Upper lobe of left lung (tissue), 6 donors: ENCODE measurements around the gene ART3. TPM values are rescaled to one million over a fixed set of nuclear protein-coding genes. Genes with fewer than 3 reads are reported as not detected.

Source experiments
- ATAC-seq, 2 donors: fragments of 200-7000 bp; cut with Tn5 transposase; one replicate each; pipeline ENCODE4 v1.9.1; 2022; ENCODE audit warnings: mild to moderate bottlenecking in 2 of 2, moderate library complexity in 2 of 2; ENCODE audit not compliant: low FRiP score in 2 of 2
- DNase-seq, 2 donors: peaks; one replicate each; pipeline ENCODE4 v3.0.0-alpha.2; 2019 to 2020
- H3K27ac ChIP-seq, 4 donors: fragments of 200-600 bp; sonication (generic); one replicate each; pipeline ENCODE4 v1.5.1; 2016 to 2019
- H3K27me3 ChIP-seq, 4 donors: fragments of 200-600 bp; sonication (generic); one replicate each; pipeline ENCODE4 v1.5.1; 2017 to 2019
- H3K36me3 ChIP-seq, 4 donors: fragments of 200-600 bp; sonication (generic); one replicate each; pipeline ENCODE4 v1.5.1; 2016 to 2019
- H3K4me1 ChIP-seq, 4 donors: fragments of 200-600 bp; sonication (generic); one replicate each; pipeline ENCODE4 v1.5.1; 2018 to 2019
- H3K4me3 ChIP-seq, 4 donors: fragments of 200-600 bp; sonication (generic); one replicate each; pipeline ENCODE4 v1.5.1; 2017 to 2019; ENCODE audit warnings: mild to moderate bottlenecking in 2 of 4, moderate library complexity in 1 of 4
- H3K9me3 ChIP-seq, 4 donors: fragments of 200-600 bp; sonication (generic); one replicate each; pipeline ENCODE4 v1.5.1; 2018 to 2019
- CTCF ChIP-seq, 6 experiments: fragments of 450-650 bp in 4 of 6; fragments of 200-600 bp in 2 of 6; sonication (generic) in 2 of 6; IDR thresholded peaks; one replicate each; pipeline ENCODE4 v1.5.1; 2016 to 2019; ENCODE audit warnings: antibody characterized with exemption in 6 of 6
- EP300 ChIP-seq, 4 donors: sonication (generic); formaldehyde crosslinking; IDR thresholded peaks; one replicate each; pipeline ENCODE4 v1.5.1; 2017; ENCODE audit warnings: antibody characterized with exemption in 4 of 4, control low read depth in 2 of 4
- POLR2A ChIP-seq, 4 donors: fragments of 450-650 bp; IDR thresholded peaks; one replicate each; pipeline ENCODE4 v1.5.1; 2016 to 2017; ENCODE audit warnings: antibody characterized with exemption in 4 of 4, mild to moderate bottlenecking in 2 of 4
- POLR2AphosphoS5 ChIP-seq, 2 donors: sonication (generic); formaldehyde crosslinking; IDR thresholded peaks; one replicate each; pipeline ENCODE4 v1.5.1; 2017; ENCODE audit warnings: antibody characterized with exemption in 2 of 2
- WGBS, 2 donors: methylation state at CpG; one replicate each; pipeline ENCODE4 v1.1.5; 2017 to 2018; 5-methylcytosine and 5-hydroxymethylcytosine counted together
- total RNA-seq, 6 donors: library from RNA; depleted of rRNA in 4 of 6; stranded (reverse); fragments of >200 nt in 4 of 6; gene quantifications; one replicate each; pipeline versions ENCODE4 v1.1.0 to v1.2.1, GENCODE V29; 2016 to 2021
- donor health status: DM: no; HTN: no; CAD: no; lungs with moderate emphysema.
- donor health status: DM: no; HTN: yes; CAD: no; lungs with severe emphysema.

The ART3 gene
- total RNA-seq, 6 donors from 2014 or later: 0.55 TPM; not detected in 5

DNA sequence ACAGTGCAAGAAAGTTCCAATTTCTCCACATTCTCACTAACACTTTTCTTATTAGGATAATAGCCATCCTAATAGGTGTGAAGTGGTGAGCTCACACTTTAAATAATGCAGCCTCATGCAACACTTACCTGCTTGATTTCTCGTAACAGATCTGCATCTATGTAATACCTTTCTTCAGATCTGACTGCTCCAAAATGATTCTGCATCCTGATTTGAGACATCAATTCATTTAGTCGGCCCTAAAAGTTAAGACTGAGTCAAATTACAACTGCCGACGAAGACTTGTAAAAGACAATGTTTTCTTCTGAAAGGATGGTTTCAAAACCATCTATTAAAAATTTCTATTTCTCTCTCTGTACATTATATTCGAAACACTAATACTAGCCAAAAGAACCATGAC, 43.0 kb downstream of the ART3 start:
- H3K4me1 ChIP-seq: no peaks in the 10 kb centered on the region
- WGBS, 2 donors: 97 to 98% methylated on average over 5 of the region's 5 CpGs
- H3K4me3 ChIP-seq: no peak overlapping the region
- no peaks in the 10 kb centered on the region for H3K9me3 ChIP-seq
- no peak for ATAC-seq
- H3K36me3 ChIP-seq: peaks cover 8 to 98% (median 31%) of the 10 kb centered on the region in 4 donors
- H3K27me3 ChIP-seq: no peaks in the 10 kb centered on the region
- no peak for TF ChIP-seq POLR2A (IDR thresholded peaks at IDR 0.05)
- TF ChIP-seq POLR2AphosphoS5 (IDR thresholded peaks at IDR 0.05): no peak
- no peak for TF ChIP-seq EP300 (IDR thresholded peaks at IDR 0.05)
- TF ChIP-seq CTCF (IDR thresholded peaks at IDR 0.05): no peak
- DNase-seq: no peak
- no peak overlapping the region for H3K27ac ChIP-seq

GRCh38 chr4:76120199-76120598, 45.7 kb downstream of the ART3 start:
- WGBS, 2 donors: 78% methylated on average over 4 of the region's 4 CpGs
- DNase-seq: no peak
- H3K36me3 ChIP-seq: peaks cover 8 to 92% (median 34%) of the 10 kb centered on the region in 4 donors
- no peak overlapping the region for H3K27ac ChIP-seq
- TF ChIP-seq CTCF (IDR thresholded peaks at IDR 0.05) (no peak), POLR2AphosphoS5 (IDR thresholded peaks at IDR 0.05) (no peak), POLR2A (IDR thresholded peaks at IDR 0.05) (no peak), EP300 (IDR thresholded peaks at IDR 0.05) (no peak)
- no peak overlapping the region for H3K4me3 ChIP-seq
- H3K9me3 ChIP-seq: no peaks in the 10 kb centered on the region
- no peaks in the 10 kb centered on the region for H3K27me3 ChIP-seq
- ATAC-seq: no peak
- no peaks in the 10 kb centered on the region for H3K4me1 ChIP-seq

DNA sequence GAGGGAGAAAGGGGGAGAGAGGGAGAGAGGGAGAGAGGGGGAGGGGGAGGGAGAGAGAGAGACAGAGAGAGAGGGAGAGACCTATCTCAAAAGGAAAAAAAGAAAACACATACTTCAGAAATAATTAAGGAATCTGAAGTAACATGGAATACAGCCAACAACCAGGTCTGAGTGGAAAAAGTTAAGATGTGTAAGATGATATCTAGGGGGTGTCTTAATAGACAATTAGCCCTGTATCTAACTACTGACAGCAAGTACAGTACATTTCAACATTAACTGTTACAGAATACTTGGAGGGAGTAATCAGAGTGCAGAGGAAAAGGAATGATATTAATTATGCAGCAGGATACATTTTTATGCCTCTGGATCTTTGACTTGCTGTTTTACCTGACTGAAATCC, 51.3 kb downstream of the ART3 start:
- H3K36me3 ChIP-seq: peaks cover 0 to 68% (median 19%) of the 10 kb centered on the region in 4 donors
- H3K4me1 ChIP-seq: no peaks in the 10 kb centered on the region
- TF ChIP-seq POLR2A (IDR thresholded peaks at IDR 0.05) (no peak), CTCF (IDR thresholded peaks at IDR 0.05) (no peak), POLR2AphosphoS5 (IDR thresholded peaks at IDR 0.05) (no peak), EP300 (IDR thresholded peaks at IDR 0.05) (no peak)
- DNase-seq (no peak), ATAC-seq (no peak)
- no peak overlapping the region for H3K27ac ChIP-seq
- H3K4me3 ChIP-seq: no peak overlapping the region
- H3K9me3 ChIP-seq: no peaks in the 10 kb centered on the region
- no peaks in the 10 kb centered on the region for H3K27me3 ChIP-seq

DNA sequence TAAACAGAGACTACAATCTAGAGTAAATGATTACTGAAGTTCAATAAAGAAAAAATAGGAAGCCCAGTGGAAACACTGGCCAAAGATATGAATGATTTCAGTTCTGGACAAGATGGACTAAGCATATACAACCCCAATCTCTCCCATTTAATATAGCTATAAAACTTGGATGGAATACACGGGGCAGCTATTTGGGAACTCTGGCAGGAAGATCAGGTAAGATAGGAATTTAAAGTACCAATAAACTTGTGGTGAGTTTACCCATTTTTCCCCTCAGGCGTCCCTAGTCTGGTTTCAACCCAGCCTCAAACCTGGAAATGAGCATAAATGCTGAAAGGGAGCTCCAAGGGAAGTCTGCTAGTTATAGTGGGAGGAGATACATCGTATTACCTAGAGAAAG, 53.2 kb downstream of the ART3 start:
- Histone ChIP-seq H3K9me3 (no peaks in the 10 kb centered on the region), H3K4me1 (no peaks in the 10 kb centered on the region), H3K4me3 (no peak overlapping the region), H3K36me3 (peaks cover 0 to 56% (median 13%) of the 10 kb centered on the region in 4 donors), H3K27ac (no peak overlapping the region), H3K27me3 (no peaks in the 10 kb centered on the region)
- 96 to 100% methylated on average over 3 of the region's 3 CpGs for WGBS, 2 donors
- no peak for TF ChIP-seq EP300 (IDR thresholded peaks at IDR 0.05)
- no peak for TF ChIP-seq POLR2AphosphoS5 (IDR thresholded peaks at IDR 0.05)
- no peak for TF ChIP-seq CTCF (IDR thresholded peaks at IDR 0.05)
- TF ChIP-seq POLR2A (IDR thresholded peaks at IDR 0.05): no peak
- no peak for ATAC-seq
- no peak for DNase-seq

DNA sequence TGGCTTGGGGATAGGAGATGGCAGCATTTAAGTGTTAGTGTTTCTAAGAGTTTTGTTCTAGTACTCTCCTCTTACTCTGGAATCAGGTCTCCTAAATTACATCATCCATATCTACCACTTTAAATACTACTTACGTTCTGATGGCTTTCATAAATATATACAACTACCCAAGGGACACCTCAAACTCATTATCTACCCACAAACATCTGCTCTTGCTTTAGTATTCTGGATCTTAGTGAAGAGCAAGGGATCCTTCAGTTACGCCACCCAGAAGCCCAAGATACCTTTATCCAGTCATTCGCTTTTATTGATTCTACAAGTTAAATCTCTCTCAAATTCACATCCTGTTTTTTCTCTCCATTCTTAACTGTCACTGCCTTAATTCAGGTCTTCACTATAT, 66.7 kb downstream of the ART3 start:
- ATAC-seq (no peak), DNase-seq (no peak)
- H3K36me3 ChIP-seq: peaks cover 0 to 75% (median 21%) of the 10 kb centered on the region in 4 donors
- no peaks in the 10 kb centered on the region for H3K9me3 ChIP-seq
- H3K4me1 ChIP-seq: peaks cover 6 to 14% (median 7%) of the 10 kb centered on the region in 4 donors
- no peak for TF ChIP-seq CTCF (IDR thresholded peaks at IDR 0.05)
- TF ChIP-seq EP300 (IDR thresholded peaks at IDR 0.05): no peak
- no peak for TF ChIP-seq POLR2AphosphoS5 (IDR thresholded peaks at IDR 0.05)
- no peak for TF ChIP-seq POLR2A (IDR thresholded peaks at IDR 0.05)
- no peak overlapping the region for H3K27ac ChIP-seq
- H3K27me3 ChIP-seq: no peaks in the 10 kb centered on the region
- H3K4me3 ChIP-seq: no peak overlapping the region
- 98% methylated on average over 3 of the region's 3 CpGs for WGBS, 2 donors
